SK-N-SH treated with all-trans-retinoic acid at 6 μM for 48 hours (cell line): Measurements from ENCODE around the gene CD99.

Source experiments
- ATAC-seq: fragments of 200-7000 bp; cut with Tn5 transposase; 3 replicates; pipeline ENCODE4 v1.9.1; 2020; ENCODE audit warnings: mild to moderate bottlenecking, moderate library complexity
- ARNTL ChIP-seq: fragments of 450-650 bp; formaldehyde crosslinking; IDR thresholded peaks from 2 replicates; pipeline ENCODE4 v1.5.0; 2020; ENCODE audit warnings: low read depth, mild to moderate bottlenecking, moderate library complexity, borderline replicate concordance
- BACH2 ChIP-seq: fragments of 250-450 bp; sonication (Bioruptor Pico); IDR thresholded peaks from 2 replicates; pipeline ENCODE4 v1.9.0; 2021; ENCODE audit warnings: mild to moderate bottlenecking, borderline replicate concordance
- CREB5 ChIP-seq: fragments of 250-450 bp; sonication (Bioruptor Pico); IDR thresholded peaks from 2 replicates; pipeline ENCODE4 v1.5.1; 2020; ENCODE audit warnings: low read depth, mild to moderate bottlenecking, moderate library complexity
- CSDC2 ChIP-seq: fragments of 250-450 bp; sonication (Bioruptor Pico); IDR thresholded peaks from 2 replicates; pipeline ENCODE4 v1.5.0; 2020; ENCODE audit warnings: mild to moderate bottlenecking, moderate library complexity
- CSRNP3 ChIP-seq: fragments of 250-450 bp; sonication (Bioruptor Pico); IDR thresholded peaks from 2 replicates; pipeline ENCODE4 v1.5.1; 2021; ENCODE audit warnings: mild to moderate bottlenecking, moderate library complexity
- ESRRG ChIP-seq: fragments of 250-450 bp; sonication (Bioruptor Pico); IDR thresholded peaks from 2 replicates; pipeline ENCODE4 v1.6.1; 2021; ENCODE audit warnings: mild to moderate bottlenecking
- GLIS3 ChIP-seq: fragments of 250-450 bp; sonication (Bioruptor Pico); IDR thresholded peaks from 2 replicates; pipeline ENCODE4 v1.5.0; 2020; ENCODE audit warnings: mild to moderate bottlenecking, moderate library complexity
- ISL1 ChIP-seq: fragments of 250-450 bp; sonication (Bioruptor Pico); IDR thresholded peaks from 2 replicates; pipeline ENCODE4 v2.1.2; 2022; ENCODE audit warnings: mild to moderate bottlenecking, moderate library complexity
- OSR1 ChIP-seq: fragments of 250-450 bp; sonication (Bioruptor Pico); IDR thresholded peaks from 2 replicates; pipeline ENCODE4 v1.8.0; 2022; ENCODE audit warnings: moderate library complexity, mild to moderate bottlenecking, inconsistent platforms
- PATZ1 ChIP-seq: fragments of 250-450 bp; sonication (Bioruptor Pico); IDR thresholded peaks from 2 replicates; pipeline ENCODE4 v1.8.0; 2020; ENCODE audit warnings: mild to moderate bottlenecking, moderate library complexity, borderline replicate concordance
- PPARA ChIP-seq: fragments of 250-450 bp; sonication (Bioruptor Pico); IDR thresholded peaks from 2 replicates; pipeline ENCODE4 v1.5.0; 2020; ENCODE audit warnings: mild to moderate bottlenecking, borderline replicate concordance
- RARB ChIP-seq: fragments of 250-450 bp; sonication (Bioruptor Pico); IDR thresholded peaks from 2 replicates; pipeline ENCODE4 v1.8.0; 2021; ENCODE audit warnings: mild to moderate bottlenecking, moderate library complexity
- SNAI2 ChIP-seq: fragments of 250-450 bp; sonication (Bioruptor Pico); IDR thresholded peaks from 2 replicates; pipeline ENCODE4 v1.5.0; 2020; ENCODE audit warnings: mild to moderate bottlenecking, moderate library complexity
- TCF4 ChIP-seq: fragments of 250-450 bp; sonication (Bioruptor Pico); IDR thresholded peaks from 2 replicates; pipeline ENCODE4 v1.8.0; 2021; ENCODE audit warnings: mild to moderate bottlenecking, moderate library complexity, borderline replicate concordance
- TSHZ2 ChIP-seq: fragments of 250-450 bp; sonication (Bioruptor Pico); IDR thresholded peaks from 2 replicates; pipeline ENCODE4 v1.5.0; 2020; ENCODE audit warnings: mild to moderate bottlenecking, moderate library complexity
- ZC3H10 ChIP-seq: fragments of 250-450 bp; sonication (Bioruptor Pico); IDR thresholded peaks from 2 replicates; pipeline ENCODE4 v1.5.1; 2021; ENCODE audit warnings: mild to moderate bottlenecking, moderate library complexity
- ZFP3 ChIP-seq: fragments of 250-450 bp; sonication (Bioruptor Pico); IDR thresholded peaks from 2 replicates; pipeline ENCODE4 v1.5.0; 2020; ENCODE audit warnings: mild to moderate bottlenecking, moderate library complexity
- ZFP30 ChIP-seq: fragments of 450-650 bp; formaldehyde crosslinking; IDR thresholded peaks from 2 replicates; pipeline ENCODE4 v1.5.0; 2022; ENCODE audit warnings: mild to moderate bottlenecking, moderate library complexity
- ZNF565 ChIP-seq: fragments of 450-650 bp; formaldehyde crosslinking; conservative IDR thresholded peaks from 2 replicates; pipeline ENCODE4 v1.5.0; 2020; ENCODE audit warnings: low read depth, mild to moderate bottlenecking, moderate library complexity
- ZNF8 ChIP-seq: fragments of 450-650 bp; formaldehyde crosslinking; IDR thresholded peaks from 2 replicates; pipeline ENCODE4 v1.5.0; 2020; ENCODE audit warnings: mild to moderate bottlenecking, moderate library complexity

Gene CD99

GRCh38 chrX:2732076-2732475 is 41.0 kb downstream of the CD99 start (continued):
- TF ChIP-seq TSHZ2 (CRISPR knock-in tag), result no peak
- no peak for TF ChIP-seq PATZ1 (CRISPR knock-in tag)

- no peak for TF ChIP-seq SNAI2 (CRISPR knock-in tag)
- no peak for TF ChIP-seq ZFP30 (CRISPR knock-in tag)
- TF ChIP-seq GLIS3 (CRISPR knock-in tag), result no peak
- TF ChIP-seq ARNTL (CRISPR knock-in tag), result no peak
- no peak for TF ChIP-seq ZNF565
- no peak for TF ChIP-seq ZC3H10 (CRISPR knock-in tag)
- TF ChIP-seq RARB (CRISPR knock-in tag), result no peak
- TF ChIP-seq CSRNP3 (CRISPR knock-in tag), result no peak
- no peak for TF ChIP-seq TCF4 (CRISPR knock-in tag)
- no peak for TF ChIP-seq PPARA
- no peak for TF ChIP-seq OSR1 (CRISPR knock-in tag)
- no peak for TF ChIP-seq ISL1 (CRISPR knock-in tag)
- no peak for TF ChIP-seq ZFP3 (CRISPR knock-in tag)
- no peak for TF ChIP-seq PATZ1 (CRISPR knock-in tag)
- TF ChIP-seq CSDC2, result no peak
- no peak for TF ChIP-seq TSHZ2 (CRISPR knock-in tag)
- no peak for TF ChIP-seq ESRRG (CRISPR knock-in tag)
- TF ChIP-seq BACH2, result no peak
- TF ChIP-seq CREB5 (CRISPR knock-in tag), result no peak
- no peak for ATAC-seq
Measured at GRCh38 chrX:2732649-2733048, 41.6 kb downstream of the CD99 start.

GRCh38 chrX:2733286-2733685 is 42.2 kb downstream of the CD99 start:
- no peak for ATAC-seq
- TF ChIP-seq ZNF565 (no peak), ARNTL (CRISPR knock-in tag) (no peak), OSR1 (CRISPR knock-in tag) (no peak), ESRRG (CRISPR knock-in tag) (no peak), PPARA (no peak), TCF4 (CRISPR knock-in tag) (no peak), CSRNP3 (CRISPR knock-in tag) (no peak), CSDC2 (no peak), ZNF8 (CRISPR knock-in tag) (no peak), CREB5 (CRISPR knock-in tag) (no peak), PATZ1 (CRISPR knock-in tag) (no peak), BACH2 (no peak)
